HCT116 (cell line): ENCODE measurements around the gene NAPB. TPM values are rescaled to one million over a fixed set of nuclear protein-coding genes. Genes with fewer than 3 reads are reported as not detected.

Experiments
- ATAC-seq: fragments of 200-7000 bp; cut with Tn5 transposase; 2 replicates; pipeline ENCODE4 v1.9.1; 2020; ENCODE audit warnings: mild to moderate bottlenecking, moderate library complexity
- BruUV-seq: library from RNA; stranded (reverse); fragments of 400-500 nt; replicated peaks from 2 replicates; lab custom pipeline; 2021; lab: Mats Ljungman, UMichigan
- CTCF ChIA-PET: fragments of 300-600 bp; sonication (Branson Sonifier 250); formaldehyde crosslinking; loops from one replicate; lab custom pipeline; 2021; ENCODE audit warnings: antibody characterized with exemption; lab: Charles Lee
- POLR2A ChIA-PET: fragments of 300-600, 350-600 bp; sonication (Branson Sonifier 250); formaldehyde crosslinking; loops from one replicate; lab custom pipeline; 2021; ENCODE audit warnings: antibody characterized with exemption; lab: Charles Lee
- RAD21 ChIA-PET, 2 experiments: fragments of 300-600 bp; sonication (Branson Sonifier 250); formaldehyde crosslinking; loops; one replicate each; lab custom pipeline; 2023; ENCODE audit warnings: low total read pairs in 2 of 2; ENCODE audit not compliant: uncharacterized antibody in 2 of 2, unreplicated experiment in 2 of 2, low non-redundant PET in 1 of 2; lab: Charles Lee
- DNase-seq: peaks from one replicate; pipeline ENCODE4 v3.0.0-alpha.2; 2010; ENCODE audit warnings: low read depth, low spot score
- H2AFZ ChIP-seq: fragments of 200-600 bp; shearing (Covaris generic), sonication (generic); 2 replicates; pipeline ENCODE4 v1.6.1; 2017; ENCODE audit warnings: low read depth, mixed run types, mixed read lengths, antibody characterized with exemption, low read length; ENCODE audit not compliant: poor library complexity, severe bottlenecking
- H3K27ac ChIP-seq: 2 replicates; pipeline ENCODE4 v1.5.1; 2012; ENCODE audit warnings: low read depth, low read length
- H3K27me3 ChIP-seq: fragments of 200-600 bp; sonication (generic); 2 replicates; pipeline ENCODE4 v1.6.1; 2016; ENCODE audit warnings: mixed run types, low read length, mixed read lengths; ENCODE audit not compliant: insufficient read depth
- H3K36me3 ChIP-seq, 2 experiments: fragments of 200-500 bp in 1 of 2; fragments of 200-600 bp in 1 of 2; sonication (Bioruptor generic) in 1 of 2; sonication (generic) in 1 of 2; 2 replicates each; pipeline versions ENCODE4 v1.5.1 to v1.6.1; 2014 to 2016; ENCODE audit warnings: low read length in 2 of 2, inconsistent platforms in 1 of 2, mixed read lengths in 1 of 2, mixed run types in 1 of 2; ENCODE audit not compliant: insufficient read depth in 2 of 2, control insufficient read depth in 1 of 2
- H3K4me1 ChIP-seq, 2 experiments: fragments of 200-600 bp in 1 of 2; sonication (generic) in 1 of 2; 2 replicates each; pipeline versions ENCODE4 v1.5.1 to v1.6.1; 2012 to 2017; ENCODE audit warnings: low read length in 2 of 2, inconsistent platforms in 1 of 2, mild to moderate bottlenecking in 1 of 2, mixed read lengths in 1 of 2, mixed run types in 1 of 2, moderate library complexity in 1 of 2; ENCODE audit not compliant: insufficient read depth in 2 of 2, control insufficient read depth in 1 of 2
- H3K4me2 ChIP-seq: fragments of 200-600 bp; sonication (generic); 2 replicates; pipeline ENCODE4 v1.6.1; 2017; ENCODE audit warnings: mixed run types, low read length, mixed read lengths
- H3K4me3 ChIP-seq, 2 experiments: fragments of 200-600 bp in 1 of 2; sonication (generic) in 1 of 2; replicated peaks in 1 of 2; 2 replicates each; pipeline ENCODE4 v1.5.1; 2011 to 2016; ENCODE audit warnings: low read length in 2 of 2, control low read depth in 1 of 2, low read depth in 1 of 2, mild to moderate bottlenecking in 1 of 2, mixed read lengths in 1 of 2, mixed run types in 1 of 2
- H3K79me2 ChIP-seq: fragments of 200-600 bp; sonication (generic); 2 replicates; pipeline ENCODE4 v1.6.1; 2017; ENCODE audit warnings: mild to moderate bottlenecking, mixed run types, low read length, moderate library complexity, mixed read lengths; ENCODE audit not compliant: insufficient read depth
- H3K9ac ChIP-seq: fragments of 200-600 bp; sonication (generic); 2 replicates; pipeline ENCODE4 v1.6.1; 2016; ENCODE audit warnings: low read length, mixed read lengths
- H3K9me2 ChIP-seq: fragments of 200-600 bp; sonication (generic), shearing (Covaris generic); 2 replicates; pipeline ENCODE4 v1.6.1; 2017; ENCODE audit warnings: mixed run types, mild to moderate bottlenecking, moderate library complexity; ENCODE audit not compliant: insufficient read depth
- H3K9me3 ChIP-seq, 2 experiments: fragments of 200-500 bp in 1 of 2; fragments of 200-600 bp in 1 of 2; sonication (Bioruptor generic) in 1 of 2; sonication (generic) in 1 of 2; 2 replicates each; pipeline ENCODE4 v1.6.1; 2014 to 2017; ENCODE audit warnings: low read length in 2 of 2, mixed read lengths in 2 of 2, inconsistent platforms in 1 of 2, low read depth in 1 of 2, mild to moderate bottlenecking in 1 of 2, mixed run types in 1 of 2, moderate library complexity in 1 of 2; ENCODE audit not compliant: control insufficient read depth in 1 of 2, insufficient read depth in 1 of 2
- H4K20me1 ChIP-seq: fragments of 200-600 bp; sonication (generic), shearing (Covaris generic); 2 replicates; pipeline ENCODE4 v1.6.1; 2017; ENCODE audit warnings: mixed run types, mild to moderate bottlenecking, moderate library complexity; ENCODE audit not compliant: insufficient read depth
- ATF3 ChIP-seq: IDR thresholded peaks from 2 replicates; pipeline ENCODE4 v1.6.1; 2012
- CEBPB ChIP-seq: IDR thresholded peaks from 2 replicates; pipeline ENCODE4 v1.6.1; 2012; ENCODE audit warnings: low read depth
- ELF1 ChIP-seq: IDR thresholded peaks from 2 replicates; pipeline ENCODE4 v1.6.1; 2012; ENCODE audit warnings: low read depth, borderline replicate concordance
- EZH2 ChIP-seq: fragments of 200-600 bp; sonication (generic); IDR thresholded peaks from 2 replicates; pipeline ENCODE4 v1.6.1; 2017; ENCODE audit warnings: antibody characterized with exemption, mixed run types
- EZH2phosphoT487 ChIP-seq: fragments of 200-600 bp; IDR thresholded peaks from 2 replicates; pipeline ENCODE4 v1.6.1; 2018; ENCODE audit warnings: antibody characterized with exemption, borderline replicate concordance
- FOSL1 ChIP-seq: IDR thresholded peaks from 2 replicates; pipeline ENCODE4 v1.6.1; 2012; ENCODE audit warnings: low read depth
- JUND ChIP-seq: IDR thresholded peaks from 2 replicates; pipeline ENCODE4 v1.6.1; 2012
- MAX ChIP-seq: IDR thresholded peaks from 2 replicates; pipeline ENCODE4 v1.6.1; 2012
- POLR2A ChIP-seq: IDR thresholded peaks from 2 replicates; pipeline ENCODE4 v1.7.0; 2011; ENCODE audit warnings: borderline replicate concordance; ENCODE audit not compliant: insufficient read depth, insufficient read length; ENCODE audit errors: extremely low read depth
- POLR2AphosphoS5 ChIP-seq: IDR thresholded peaks from 2 replicates; pipeline ENCODE4 v1.6.1; 2011; ENCODE audit warnings: mild to moderate bottlenecking, low read depth, low read length, moderate library complexity
- REST ChIP-seq: IDR thresholded peaks from 2 replicates; pipeline ENCODE4 v1.6.1; 2012; ENCODE audit warnings: low read depth
- SP1 ChIP-seq: IDR thresholded peaks from 2 replicates; pipeline ENCODE4 v1.6.1; 2012; ENCODE audit warnings: low read depth
- SRF ChIP-seq: IDR thresholded peaks from 2 replicates; pipeline ENCODE4 v1.6.1; 2012; ENCODE audit warnings: low read depth
- TCF7L2 ChIP-seq: IDR thresholded peaks from 2 replicates; pipeline ENCODE4 v1.7.0; 2011; ENCODE audit warnings: borderline replicate concordance, inconsistent platforms; ENCODE audit not compliant: insufficient read depth, insufficient read length; ENCODE audit errors: extremely low read depth
- YY1 ChIP-seq: IDR thresholded peaks from 2 replicates; pipeline ENCODE4 v1.6.1; 2011; ENCODE audit warnings: low read length, low read depth, moderate library complexity, mild to moderate bottlenecking; ENCODE audit not compliant: insufficient replicate concordance; ENCODE audit errors: extremely low read depth
- ZBTB33 ChIP-seq: IDR thresholded peaks from 2 replicates; pipeline ENCODE4 v1.6.1; 2011; ENCODE audit warnings: mild to moderate bottlenecking, low read length, moderate library complexity; ENCODE audit not compliant: insufficient replicate concordance; ENCODE audit errors: extremely low read depth
- ZFX ChIP-seq: fragments of 450-650 bp; IDR thresholded peaks from 2 replicates; pipeline ENCODE4 v1.6.1; 2017
- ZNF274 ChIP-seq: fragments of 200-500 bp; sonication (Bioruptor generic); IDR thresholded peaks from 2 replicates; pipeline ENCODE4 v1.6.1; 2014; ENCODE audit warnings: mild to moderate bottlenecking, low read depth, low read length, inconsistent platforms
- intact Hi-C: fragments of 100-400 bp; cut with micrococcal nuclease; formaldehyde crosslinking; loops from 2 replicates; pipeline ENCODE4 v1.10.0; 2022
- total RNA-seq: library from RNA; stranded (reverse); gene quantifications from one replicate; pipeline ENCODE4 v1.2.1, GENCODE V29; 2021; ENCODE audit not compliant: unreplicated experiment

The NAPB gene
- total RNA-seq, 1 experiment from 2014 or later: 7.9 TPM

GRCh38 chr20:23459461-23460150 lies 38.3 kb upstream of the NAPB start:
- Histone ChIP-seq H3K9ac (no peak overlapping the region), H3K9me2 (no peaks in the 10 kb centered on the region), H3K36me3 (no peaks in the 10 kb centered on the region), H3K4me2 (no peak overlapping the region), H3K27me3 (peaks cover 28% of the 10 kb centered on the region; the same call in 1 of the 2 replicates), H2AFZ (no peak overlapping the region), H3K4me1 (no peaks in the 10 kb centered on the region), H3K4me3 (no peak overlapping the region), H3K79me2 (no peaks in the 10 kb centered on the region), H3K27ac (no peak overlapping the region), H3K9me3 (no peaks in the 10 kb centered on the region; a peak in 1 of 4 replicates), H4K20me1 (no peaks in the 10 kb centered on the region)
- ChIA-PET POLR2A (no interaction called here), CTCF (interaction anchor here (2.0 kb wide), 1 partner anchor 17 kb away, joined by 5 read pairs; no protein-coding TSS in a partner anchor), RAD21 (no interaction called here)
- TF ChIP-seq TCF7L2 (no peak), EZH2phosphoT487 (no peak), EZH2 (no peak), YY1 (no peak), MAX (no peak), ELF1 (no peak), ZFX (no peak), ZNF274 (no peak), JUND (no peak), POLR2AphosphoS5 (no peak), SP1 (no peak), REST (no peak), ATF3 (no peak), FOSL1 (no peak), ZBTB33 (no peak), CEBPB (no peak), SRF (no peak), POLR2A (no peak)
- no TSS peak for BruUV-seq
- DNase-seq: no peak
- intact Hi-C loops: no loop called here
- ATAC-seq: no peak
